ENCODE data around the gene DNAAF8. TPM values are rescaled to one million over a fixed set of nuclear protein-coding genes. Genes with fewer than 3 reads are reported as not detected.
A peak's percentile ranks its signal among the peaks of the same experiment; 100 is the strongest.

The DNAAF8 gene
- total and polyA plus RNA-seq, 4 donors = 4.3 to 11.3 (median 5.0) TPM

- WGBS, 2 donors = 39 to 50% methylated on average over 17 of the region's 17 CpGs
- Histone ChIP-seq H3K9me3 (ENCODE audit: control insufficient read depth in 4 of 4, insufficient read depth in 3 of 4, low read length in 3 of 4) (no peaks in the 10 kb centered on the region), H3K27me3 (ENCODE audit: control insufficient read depth in 3 of 3, insufficient read depth in 3 of 3, low read length in 2 of 3) (no peaks in the 10 kb centered on the region), H3K9ac (ENCODE audit: insufficient read depth in 1 of 2, low read length in 2 of 2) (peak overlapping the region in 1 of 2 donors; percentile 88), H3K4me1 (ENCODE audit: control insufficient read depth in 5 of 5, insufficient read depth in 5 of 5, low read length in 5 of 5) (peaks cover 0 to 20% (median 4%) of the 10 kb centered on the region in 5 donors), H3K36me3 (ENCODE audit: control insufficient read depth in 4 of 4, insufficient read depth in 4 of 4, low read length in 4 of 4) (peaks cover 0 to 15% (median 6%) of the 10 kb centered on the region in 4 donors), H3K27ac (ENCODE audit: low read depth in 1 of 2, low read length in 1 of 2) (peak overlapping the region; percentile 91 to 93), H3K4me3 (peak overlapping the region; percentile 2)
- TF ChIP-seq, protein P1, sequence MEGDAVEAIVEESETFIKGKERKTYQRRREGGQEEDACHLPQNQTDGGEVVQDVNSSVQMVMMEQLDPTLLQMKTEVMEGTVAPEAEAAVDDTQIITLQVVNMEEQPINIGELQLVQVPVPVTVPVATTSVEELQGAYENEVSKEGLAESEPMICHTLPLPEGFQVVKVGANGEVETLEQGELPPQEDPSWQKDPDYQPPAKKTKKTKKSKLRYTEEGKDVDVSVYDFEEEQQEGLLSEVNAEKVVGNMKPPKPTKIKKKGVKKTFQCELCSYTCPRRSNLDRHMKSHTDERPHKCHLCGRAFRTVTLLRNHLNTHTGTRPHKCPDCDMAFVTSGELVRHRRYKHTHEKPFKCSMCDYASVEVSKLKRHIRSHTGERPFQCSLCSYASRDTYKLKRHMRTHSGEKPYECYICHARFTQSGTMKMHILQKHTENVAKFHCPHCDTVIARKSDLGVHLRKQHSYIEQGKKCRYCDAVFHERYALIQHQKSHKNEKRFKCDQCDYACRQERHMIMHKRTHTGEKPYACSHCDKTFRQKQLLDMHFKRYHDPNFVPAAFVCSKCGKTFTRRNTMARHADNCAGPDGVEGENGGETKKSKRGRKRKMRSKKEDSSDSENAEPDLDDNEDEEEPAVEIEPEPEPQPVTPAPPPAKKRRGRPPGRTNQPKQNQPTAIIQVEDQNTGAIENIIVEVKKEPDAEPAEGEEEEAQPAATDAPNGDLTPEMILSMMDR (IDR thresholded peaks at IDR 0.05; ENCODE audit: control extremely low read depth, extremely low read depth) = no peak
- no peak for ATAC-seq (ENCODE audit: insufficient read depth, low FRiP score)
- DNase-seq = no peak
Measured at GRCh38 chr16:4767872-4768548, 33.7 kb downstream of the DNAAF8 start.

GRCh38 chr16:4768549-4769305 lies 34.4 kb downstream of the DNAAF8 start:
- TF ChIP-seq, protein P1 (IDR thresholded peaks at IDR 0.05; ENCODE audit: control extremely low read depth, extremely low read depth) = no peak
- Histone ChIP-seq H3K27me3 (ENCODE audit: control insufficient read depth in 3 of 3, insufficient read depth in 3 of 3, low read length in 2 of 3) (no peaks in the 10 kb centered on the region), H3K4me3 (peak overlapping the region; percentile 72), H3K9ac (ENCODE audit: insufficient read depth in 1 of 2, low read length in 2 of 2) (peak overlapping the region in 1 of 2 donors; percentile 88), H3K27ac (ENCODE audit: low read depth in 1 of 2, low read length in 1 of 2) (peak overlapping the region; percentile 91 to 93), H3K36me3 (ENCODE audit: control insufficient read depth in 4 of 4, insufficient read depth in 4 of 4, low read length in 4 of 4) (peaks cover 0 to 10% (median 4%) of the 10 kb centered on the region in 4 donors), H3K9me3 (ENCODE audit: control insufficient read depth in 4 of 4, insufficient read depth in 3 of 4, low read length in 3 of 4) (no peaks in the 10 kb centered on the region), H3K4me1 (ENCODE audit: control insufficient read depth in 5 of 5, insufficient read depth in 5 of 5, low read length in 5 of 5) (peaks cover 0 to 20% (median 4%) of the 10 kb centered on the region in 5 donors)
- peak; percentile 97 for ATAC-seq (ENCODE audit: insufficient read depth, low FRiP score)
- whole genome bisulfite sequencing, 2 donors = 5 to 7% methylated on average over 48 of the region's 48 CpGs
- peak; percentile 97 to 98 (median 98) for DNase-seq

DNA sequence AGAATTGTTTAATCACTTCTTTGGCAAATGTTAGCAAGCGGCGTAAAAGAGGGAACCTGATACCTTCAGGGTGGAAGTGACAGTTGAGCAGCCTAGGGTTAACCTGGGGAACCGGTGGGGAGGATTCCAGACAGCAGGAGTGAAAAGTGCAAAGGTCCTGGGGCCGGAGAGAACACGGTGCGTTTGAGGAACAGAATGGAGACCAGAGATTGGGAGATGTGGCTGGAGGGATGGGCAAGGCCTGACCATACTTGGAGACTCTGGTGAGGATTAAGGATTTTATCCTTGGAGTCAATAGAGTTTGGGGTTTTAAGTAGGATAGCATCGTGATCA lies 34.9 kb downstream of the DNAAF8 start:
- DNase-seq = no peak
- Histone ChIP-seq H3K27ac (ENCODE audit: low read depth in 1 of 2, low read length in 1 of 2) (no peak overlapping the region), H3K4me1 (ENCODE audit: control insufficient read depth in 5 of 5, insufficient read depth in 5 of 5, low read length in 5 of 5) (peaks cover 0 to 20% (median 4%) of the 10 kb centered on the region in 5 donors), H3K4me3 (no peak overlapping the region), H3K27me3 (ENCODE audit: control insufficient read depth in 3 of 3, insufficient read depth in 3 of 3, low read length in 2 of 3) (no peaks in the 10 kb centered on the region), H3K9ac (ENCODE audit: insufficient read depth in 1 of 2, low read length in 2 of 2) (no peak overlapping the region), H3K36me3 (ENCODE audit: control insufficient read depth in 4 of 4, insufficient read depth in 4 of 4, low read length in 4 of 4) (peaks cover 0 to 5% (median 2%) of the 10 kb centered on the region in 4 donors), H3K9me3 (ENCODE audit: control insufficient read depth in 4 of 4, insufficient read depth in 3 of 4, low read length in 3 of 4) (no peaks in the 10 kb centered on the region)
- ATAC-seq (ENCODE audit: insufficient read depth, low FRiP score) = no peak
- WGBS, 2 donors = 50 to 65% methylated on average over 7 of the region's 7 CpGs
- TF ChIP-seq, protein P1 (IDR thresholded peaks at IDR 0.05; ENCODE audit: control extremely low read depth, extremely low read depth) = no peak

All from lung (tissue), 12 donors.